Spleen (tissue), 13 donors: ENCODE results near the gene SGSH. TPM values are rescaled to one million over a fixed set of nuclear protein-coding genes. Genes with fewer than 3 reads are reported as not detected.

Experiments used
- DNase-seq: peaks from one replicate; pipeline ENCODE4 v3.0.0-alpha.2; 2020
- H3K27ac ChIP-seq, 8 donors: fragments of 200-600 bp; sonication (generic) in 7 of 8; 1 replicate in 4 of 8; 2 replicates in 4 of 8; pipeline versions ENCODE4 v1.5.0 to v1.8.0; 2016 to 2021; ENCODE audit warnings: inconsistent platforms in 4 of 8, mild to moderate bottlenecking in 4 of 8, moderate library complexity in 1 of 8
- H3K27me3 ChIP-seq, 7 donors: fragments of 200-600 bp; sonication (generic) in 6 of 7; replicated peaks in 1 of 7; 1 replicate in 4 of 7; 2 replicates in 3 of 7; pipeline versions ENCODE4 v1.5.0 to v1.8.0; 2016 to 2021; ENCODE audit warnings: inconsistent platforms in 3 of 7, mild to moderate bottlenecking in 1 of 7
- H3K36me3 ChIP-seq, 6 donors: fragments of 200-600 bp; sonication (generic) in 5 of 6; 1 replicate in 4 of 6; 2 replicates in 2 of 6; pipeline versions ENCODE4 v1.5.0 to v1.8.0; 2016 to 2021; ENCODE audit warnings: inconsistent platforms in 2 of 6
- H3K4me1 ChIP-seq, 6 donors: fragments of 200-600 bp; sonication (generic) in 5 of 6; 1 replicate in 3 of 6; 2 replicates in 3 of 6; pipeline versions ENCODE4 v1.5.0 to v1.8.0; 2016 to 2021; ENCODE audit warnings: inconsistent platforms in 3 of 6
- H3K4me3 ChIP-seq, 8 donors: fragments of 200-600 bp; sonication (generic) in 7 of 8; 1 replicate in 4 of 8; 2 replicates in 4 of 8; pipeline versions ENCODE4 v1.5.0 to v1.8.0; 2016 to 2021; ENCODE audit warnings: inconsistent platforms in 4 of 8, mild to moderate bottlenecking in 4 of 8, moderate library complexity in 2 of 8
- H3K9me3 ChIP-seq, 8 donors: fragments of 200-600 bp; sonication (generic) in 7 of 8; 1 replicate in 4 of 8; 2 replicates in 4 of 8; pipeline versions ENCODE4 v1.5.0 to v1.8.0; 2016 to 2021; ENCODE audit warnings: inconsistent platforms in 4 of 8
- POLR2A ChIP-seq, 3 donors: fragments of 450-650 bp; IDR thresholded peaks; one replicate each; pipeline ENCODE4 v1.5.1; 2017; ENCODE audit warnings: antibody characterized with exemption in 3 of 3, mild to moderate bottlenecking in 1 of 3
- POLR2AphosphoS5 ChIP-seq, 3 donors: sonication (generic); formaldehyde crosslinking; IDR thresholded peaks; one replicate each; pipeline ENCODE4 v1.5.1; 2017; ENCODE audit warnings: antibody characterized with exemption in 3 of 3
- WGBS, 5 donors: extraction: QIAGEN DNeasy Blood & Tissue Kit in 3 of 5; methylation state at CpG; one replicate each; pipeline versions ENCODE4 v1.1.5 to v1.1.7; 2013 to 2018; 5-methylcytosine and 5-hydroxymethylcytosine counted together
- intact Hi-C: fragments of 100-400 bp; cut with DNase I; formaldehyde crosslinking; loops from one replicate; pipeline ENCODE4 v1.15.0; 2023; ENCODE audit warnings: low total_unique reads
- long read RNA-seq, 2 donors: transcript quantifications; one replicate each; lab custom pipeline, GENCODE V29; 2026
- polyA plus RNA-seq, 3 donors: library from polyadenylated mRNA; stranded (reverse); fragments of 200-250 nt; gene quantifications; one replicate each; pipeline ENCODE4 v1.2.1, GENCODE V29; 2013
- total RNA-seq, 7 donors: library from RNA; depleted of rRNA in 3 of 7; stranded (reverse); fragments of >200 nt in 3 of 7; fragmentation: NEBNext Ultra II Directional in 4 of 7; extraction: Animal tissue kit (Norgen Biotek cat#: 25700) in 4 of 7; gene quantifications; one replicate each; pipeline versions ENCODE4 v1.1.0 to v1.2.1, GENCODE V29; 2016 to 2021
- TF ChIP-seq, protein P1 (sequence below), 11 experiments: fragments of 200-600 bp in 7 of 11; fragments of 450-650 bp in 4 of 11; sonication (generic) in 4 of 11; IDR thresholded peaks in 8 of 11; conservative IDR thresholded peaks in 3 of 11; 1 replicate in 7 of 11; 2 replicates in 4 of 11; pipeline versions ENCODE4 v1.4.0 to v1.8.0; 2016 to 2021; ENCODE audit warnings: antibody characterized with exemption in 11 of 11, inconsistent platforms in 4 of 11, mild to moderate bottlenecking in 1 of 11
- donor health status: healthy with polysubstance abuse.
- donor health status: DM: no; HTN: no; CAD: no; lungs with moderate emphysema.
- donor health status: DM: no; HTN: no; CAD: no.
- donor health status: Bipolar disorder and iron deficiency.
- donor health status: healthy.
- donor health status: DM: no; HTN: no; CAD: no.
- donor health status: DM: yes; HTN: yes; CAD: no.

SGSH gene
- total RNA-seq, result 100 to 1,000 TPM in 3 of 7 donors, 10 to 100 TPM in 4; 85.9 to 137 (median 95.1) TPM
- polyA plus RNA-seq, result 10 to 100 TPM; 23.6 to 63.4 (median 51.9) TPM
- long read RNA-seq, donor 1, transcript SGSH-201 (8 exons, 2,784 nt), result major isoform, 8 of 15 reads
- long read RNA-seq, donor 1, partial matches to known transcripts, result 6 of 15 reads
- long read RNA-seq, donor 1, other reads (novel, unspliced or antisense), result 0 of 15 reads
- long read RNA-seq, donor 2, partial matches to known transcripts, result 0 of 5 reads
- long read RNA-seq, donor 2, other reads (novel, unspliced or antisense), result 0 of 5 reads

DNA sequence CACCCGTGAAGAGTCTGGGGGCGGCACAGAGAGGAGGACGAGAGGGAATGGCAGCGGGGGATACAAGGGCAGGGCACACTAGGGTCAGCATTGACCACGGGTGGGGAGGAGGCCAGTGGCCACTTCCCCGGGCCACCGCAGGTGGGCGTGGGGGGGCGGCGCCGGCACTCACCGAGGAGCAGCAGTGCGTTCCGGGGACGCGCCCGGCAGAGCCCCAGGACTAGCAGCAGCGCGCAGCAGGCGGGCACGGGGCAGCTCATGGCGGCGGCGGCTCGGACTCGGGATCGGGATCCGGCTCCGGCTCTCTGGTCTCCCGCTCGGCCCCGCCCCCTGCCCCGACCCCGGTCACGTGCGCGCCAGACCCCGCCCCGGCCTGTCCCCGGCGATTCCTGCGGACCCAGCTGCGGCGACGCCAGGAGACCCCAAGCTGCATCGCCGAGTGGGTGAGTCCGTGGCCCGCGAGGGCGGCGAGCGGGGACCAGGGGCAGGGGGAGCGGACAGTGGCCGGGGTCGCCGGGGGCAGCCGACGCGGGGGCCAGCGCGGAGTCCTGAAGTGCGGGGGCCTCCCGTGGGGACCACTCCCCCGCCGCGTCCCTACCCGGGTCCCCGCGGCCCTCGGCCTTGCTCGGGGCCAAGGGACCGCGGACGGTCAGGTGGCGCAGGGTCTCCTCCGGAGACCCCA lies at the start of gene SGSH, which contains the start of gene SLC26A11:
TSS of gene SGSH (minus strand) at position 280 of the 682 bp plus-strand sequence. CDS start at position 260, 20 bp downstream.
TSS of gene SLC26A11 (plus strand) at position 374 of the 682 bp plus-strand sequence. CDS start 1,134 bp downstream, outside the sequence.
- TF ChIP-seq, protein P1, sequence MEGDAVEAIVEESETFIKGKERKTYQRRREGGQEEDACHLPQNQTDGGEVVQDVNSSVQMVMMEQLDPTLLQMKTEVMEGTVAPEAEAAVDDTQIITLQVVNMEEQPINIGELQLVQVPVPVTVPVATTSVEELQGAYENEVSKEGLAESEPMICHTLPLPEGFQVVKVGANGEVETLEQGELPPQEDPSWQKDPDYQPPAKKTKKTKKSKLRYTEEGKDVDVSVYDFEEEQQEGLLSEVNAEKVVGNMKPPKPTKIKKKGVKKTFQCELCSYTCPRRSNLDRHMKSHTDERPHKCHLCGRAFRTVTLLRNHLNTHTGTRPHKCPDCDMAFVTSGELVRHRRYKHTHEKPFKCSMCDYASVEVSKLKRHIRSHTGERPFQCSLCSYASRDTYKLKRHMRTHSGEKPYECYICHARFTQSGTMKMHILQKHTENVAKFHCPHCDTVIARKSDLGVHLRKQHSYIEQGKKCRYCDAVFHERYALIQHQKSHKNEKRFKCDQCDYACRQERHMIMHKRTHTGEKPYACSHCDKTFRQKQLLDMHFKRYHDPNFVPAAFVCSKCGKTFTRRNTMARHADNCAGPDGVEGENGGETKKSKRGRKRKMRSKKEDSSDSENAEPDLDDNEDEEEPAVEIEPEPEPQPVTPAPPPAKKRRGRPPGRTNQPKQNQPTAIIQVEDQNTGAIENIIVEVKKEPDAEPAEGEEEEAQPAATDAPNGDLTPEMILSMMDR (IDR thresholded peaks at IDR 0.05 in 8 of 11, conservative IDR thresholded peaks at IDR 0.05 in 3 of 11), result peak in 1 of 11 experiments; percentile 7
- no peak for TF ChIP-seq POLR2A (IDR thresholded peaks at IDR 0.05)
- TF ChIP-seq POLR2AphosphoS5 (IDR thresholded peaks at IDR 0.05), result peak; percentile 66 to 79 (median 74)
- Histone ChIP-seq H3K9me3 (no peaks in the 10 kb centered on the region), H3K27me3 (peaks cover 0 to 16% (median 0%) of the 10 kb centered on the region in 7 donors), H3K4me1 (peaks cover 12 to 69% (median 37%) of the 10 kb centered on the region in 6 donors), H3K27ac (peak within 1 kb of the TSS; percentile 81 to 97 (median 90)), H3K4me3 (peak within 1 kb of the TSS; percentile 69 to 98 (median 88)), H3K36me3 (peaks cover 0 to 48% (median 18%) of the 10 kb centered on the region in 6 donors)
- peak; percentile 94 for DNase-seq
- intact Hi-C loops, result no loop called here
- 0 to 1% (median 1%) methylated on average over 13 to 77 of the region's 77 CpGs for WGBS, 5 donors

DNA sequence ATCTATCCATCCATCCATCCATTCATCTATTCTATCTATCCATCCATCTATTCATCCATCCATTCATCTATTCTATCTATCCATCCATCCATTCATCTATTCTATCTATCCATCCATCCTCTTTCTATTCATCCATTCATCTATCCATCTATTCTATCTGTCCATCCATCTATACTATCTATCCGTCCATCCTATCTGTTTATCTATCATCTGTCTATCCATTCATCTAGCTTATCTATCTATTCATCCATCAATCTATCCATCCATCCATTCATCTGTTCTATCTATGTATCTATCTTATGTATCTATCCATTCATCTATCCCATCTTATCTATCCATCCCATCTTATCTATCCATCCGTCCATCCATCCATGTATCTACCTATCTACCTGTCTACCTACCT lies 49.3 kb upstream of the SGSH start:
- Histone ChIP-seq H3K4me1 (peaks cover 21 to 99% (median 70%) of the 10 kb centered on the region in 6 donors), H3K9me3 (no peaks in the 10 kb centered on the region), H3K27me3 (no peaks in the 10 kb centered on the region), H3K27ac (peak overlapping the region in 1 of 8 donors; percentile 36), H3K4me3 (no peak overlapping the region), H3K36me3 (peaks cover 3 to 100% (median 51%) of the 10 kb centered on the region in 6 donors)
- no peak for DNase-seq
- 53 to 94% (median 91%) methylated on average over 2 of the region's 2 CpGs for whole genome bisulfite sequencing, 5 donors
- intact Hi-C loops, result no loop called here
- TF ChIP-seq, protein P1 (IDR thresholded peaks at IDR 0.05 in 8 of 11, conservative IDR thresholded peaks at IDR 0.05 in 3 of 11), result no peak
- TF ChIP-seq POLR2A (IDR thresholded peaks at IDR 0.05) (no peak), POLR2AphosphoS5 (IDR thresholded peaks at IDR 0.05) (no peak)

DNA sequence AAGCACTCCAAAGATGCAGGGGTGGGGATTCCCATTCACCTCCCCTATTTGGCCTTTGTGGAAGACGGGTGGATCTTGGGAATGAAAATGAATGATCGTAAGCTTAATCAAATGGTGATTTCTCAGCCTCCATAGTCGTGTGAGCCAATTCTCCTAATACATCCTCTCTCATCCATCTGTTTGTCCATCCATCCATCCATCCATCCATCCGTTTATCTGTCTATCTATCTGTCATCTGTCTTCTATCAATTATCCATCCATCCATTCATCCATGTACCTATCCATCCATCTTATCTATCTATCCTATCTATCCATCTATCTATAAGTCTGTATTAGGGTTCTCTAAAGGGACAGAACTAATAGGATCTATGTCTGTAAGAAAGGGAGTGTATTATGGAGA lies 48.3 kb upstream of the SGSH start:
- TF ChIP-seq POLR2AphosphoS5 (IDR thresholded peaks at IDR 0.05) (no peak), POLR2A (IDR thresholded peaks at IDR 0.05) (no peak)
- TF ChIP-seq, protein P1 (IDR thresholded peaks at IDR 0.05 in 8 of 11, conservative IDR thresholded peaks at IDR 0.05 in 3 of 11), result no peak
- peaks cover 21 to 100% (median 71%) of the 10 kb centered on the region in 6 donors for H3K4me1 ChIP-seq
- no peak overlapping the region for H3K4me3 ChIP-seq
- WGBS, 5 donors, result 69 to 94% (median 84%) methylated on average over 4 of the region's 4 CpGs
- intact Hi-C loops, result no loop called here
- no peaks in the 10 kb centered on the region for H3K27me3 ChIP-seq
- no peak overlapping the region for H3K27ac ChIP-seq
- H3K9me3 ChIP-seq, result no peaks in the 10 kb centered on the region
- peaks cover 3 to 92% (median 44%) of the 10 kb centered on the region in 6 donors for H3K36me3 ChIP-seq
- DNase-seq, result no peak

DNA sequence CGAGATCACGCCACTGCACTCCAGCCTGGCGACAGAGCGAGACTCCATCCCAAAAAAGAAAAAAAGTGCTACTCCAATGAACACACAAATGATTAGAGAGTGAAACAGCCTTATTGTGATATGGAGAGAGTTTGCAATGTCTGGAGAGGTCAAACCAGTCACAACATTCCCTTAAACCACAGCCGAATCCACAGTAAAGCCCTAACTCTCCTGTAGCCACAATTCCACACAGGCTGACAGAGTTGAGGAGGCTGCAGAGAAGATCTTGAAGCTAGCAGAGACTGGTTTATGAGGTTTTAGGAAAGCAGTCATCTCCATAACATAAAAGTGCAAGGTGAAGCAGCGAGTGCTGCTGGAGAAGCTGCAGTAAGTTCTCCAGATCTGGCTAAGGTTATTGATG lies 47.3 kb upstream of the SGSH start:
- H3K4me1 ChIP-seq, result peaks cover 31 to 100% (median 71%) of the 10 kb centered on the region in 6 donors
- intact Hi-C loops, result no loop called here
- no peaks in the 10 kb centered on the region for H3K27me3 ChIP-seq
- TF ChIP-seq POLR2AphosphoS5 (IDR thresholded peaks at IDR 0.05) (no peak), POLR2A (IDR thresholded peaks at IDR 0.05) (no peak)
- TF ChIP-seq, protein P1 (IDR thresholded peaks at IDR 0.05 in 8 of 11, conservative IDR thresholded peaks at IDR 0.05 in 3 of 11), result no peak
- no peak overlapping the region for H3K4me3 ChIP-seq
- no peaks in the 10 kb centered on the region for H3K9me3 ChIP-seq
- H3K27ac ChIP-seq, result no peak overlapping the region
- WGBS, 5 donors, result 96 to 99% (median 97%) methylated on average over 6 of the region's 6 CpGs
- no peak for DNase-seq
- H3K36me3 ChIP-seq, result peaks cover 3 to 82% (median 38%) of the 10 kb centered on the region in 6 donors
